ENCODE data around the gene RASA2. TPM values are rescaled to one million over a fixed set of nuclear protein-coding genes. Genes with fewer than 3 reads are reported as not detected.

RASA2 gene
- total and polyA plus RNA-seq, 9 of the 15 experiments (the other 6 are each of a cell fraction or from before 2014, with no cell fraction given) = 2.0 to 12.8 (median 9.5) TPM

- no peak for TF ChIP-seq KLF10 (CRISPR knock-in tag; IDR thresholded peaks at IDR 0.05)
- TF ChIP-seq RFX7 (CRISPR knock-in tag; IDR thresholded peaks at IDR 0.05) = no peak
- TF ChIP-seq MYC (IDR thresholded peaks at IDR 0.05; ENCODE audit: low read depth, low read length) = peak; percentile 34; the same call in 1 of the 2 replicates
- no peak for TF ChIP-seq MYC (CRISPR knock-in tag; IDR thresholded peaks at IDR 0.05; ENCODE audit: borderline replicate concordance, low read depth)
- no peak for TF ChIP-seq ZNF384 (IDR thresholded peaks at IDR 0.05; ENCODE audit: low read depth, low read length)
- no peak for TF ChIP-seq HOXB6 (CRISPR knock-in tag; IDR thresholded peaks at IDR 0.05; ENCODE audit: borderline replicate concordance)
- TF ChIP-seq TCF7L2 (IDR thresholded peaks at IDR 0.05; ENCODE audit: low read depth, low read length) = no peak
- TF ChIP-seq ZFP1 (CRISPR knock-in tag; IDR thresholded peaks at IDR 0.05) = no peak
- no peak for TF ChIP-seq ARID3B (CRISPR knock-in tag; IDR thresholded peaks at IDR 0.05; ENCODE audit: borderline replicate concordance)
- TF ChIP-seq SMC3 (conservative IDR thresholded peaks at IDR 0.05; ENCODE audit: insufficient read depth, low read depth, low read length) = no peak
- TF ChIP-seq GTF2F1 (IDR thresholded peaks at IDR 0.05; ENCODE audit: low read depth, low read length) = no peak
- no peak; the same call in 1 of the 2 replicates for TF ChIP-seq GTF2E2 (tag; IDR thresholded peaks at IDR 0.05)
- TF ChIP-seq REST (IDR thresholded peaks at IDR 0.05; ENCODE audit: borderline replicate concordance) = no peak
- peak; percentile 21; the same call in 1 of the 2 replicates for TF ChIP-seq REST (CRISPR knock-in tag; IDR thresholded peaks at IDR 0.05; ENCODE audit: low read depth)
- TF ChIP-seq ETS1 (conservative IDR thresholded peaks at IDR 0.05; ENCODE audit: control insufficient read depth, low read depth, low read length) = no peak
- no peak for TF ChIP-seq ZNF695 (CRISPR knock-in tag; IDR thresholded peaks at IDR 0.05)
- no peak for TF ChIP-seq ZNF551 (CRISPR knock-in tag; IDR thresholded peaks at IDR 0.05)
These were observed at the start of gene RASA2 (continued) for GRCh38 chr3:141486746-141487520.

Measured in K562 (cell line).